AG09309 (cell line): ENCODE data around the gene PHF12.
"Not testable (repeated sequence)": the region's sequence is repeated elsewhere in the genome, so short reads cannot be mapped to it uniquely, and the experiment has no call there.

Experiments
- DNase-seq: peaks from one replicate; pipeline ENCODE4 v3.0.0-alpha.2; 2010; ENCODE audit warnings: low read depth
- H3K4me3 ChIP-seq: 2 replicates; pipeline ENCODE4 v1.5.1; 2011; ENCODE audit warnings: mild to moderate bottlenecking, low read depth, low read length, moderate library complexity; ENCODE audit not compliant: control insufficient read depth
- TF ChIP-seq, protein P1 (sequence below): IDR thresholded peaks from 2 replicates; pipeline ENCODE4 v1.5.1; 2011; ENCODE audit warnings: mild to moderate bottlenecking, low read depth, low read length, inconsistent platforms; ENCODE audit not compliant: insufficient read depth, control insufficient read depth; ENCODE audit errors: missing control alignments

The PHF12 gene

DNA sequence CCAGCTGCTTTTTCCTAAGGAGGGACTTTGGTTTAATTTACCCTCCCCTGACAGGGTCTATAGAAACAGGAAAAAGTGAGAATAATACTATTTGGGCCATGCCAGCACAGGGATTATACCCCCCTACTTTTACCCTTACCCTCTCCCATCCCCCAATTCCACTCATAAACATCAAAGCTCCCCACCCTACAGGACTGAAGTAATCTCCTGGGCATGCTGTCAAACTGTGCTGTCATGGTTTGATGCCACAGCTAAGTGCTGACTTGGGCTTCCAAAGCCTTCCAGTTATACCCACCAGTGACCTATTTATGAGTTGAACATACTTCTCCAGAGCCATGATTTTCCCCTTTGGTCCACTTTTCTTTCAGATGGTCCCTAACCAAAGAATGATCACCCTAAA, 12.8 kb downstream of the PHF12 start:
- no peak for DNase-seq
- no peak overlapping the region for H3K4me3 ChIP-seq
- TF ChIP-seq, protein P1, sequence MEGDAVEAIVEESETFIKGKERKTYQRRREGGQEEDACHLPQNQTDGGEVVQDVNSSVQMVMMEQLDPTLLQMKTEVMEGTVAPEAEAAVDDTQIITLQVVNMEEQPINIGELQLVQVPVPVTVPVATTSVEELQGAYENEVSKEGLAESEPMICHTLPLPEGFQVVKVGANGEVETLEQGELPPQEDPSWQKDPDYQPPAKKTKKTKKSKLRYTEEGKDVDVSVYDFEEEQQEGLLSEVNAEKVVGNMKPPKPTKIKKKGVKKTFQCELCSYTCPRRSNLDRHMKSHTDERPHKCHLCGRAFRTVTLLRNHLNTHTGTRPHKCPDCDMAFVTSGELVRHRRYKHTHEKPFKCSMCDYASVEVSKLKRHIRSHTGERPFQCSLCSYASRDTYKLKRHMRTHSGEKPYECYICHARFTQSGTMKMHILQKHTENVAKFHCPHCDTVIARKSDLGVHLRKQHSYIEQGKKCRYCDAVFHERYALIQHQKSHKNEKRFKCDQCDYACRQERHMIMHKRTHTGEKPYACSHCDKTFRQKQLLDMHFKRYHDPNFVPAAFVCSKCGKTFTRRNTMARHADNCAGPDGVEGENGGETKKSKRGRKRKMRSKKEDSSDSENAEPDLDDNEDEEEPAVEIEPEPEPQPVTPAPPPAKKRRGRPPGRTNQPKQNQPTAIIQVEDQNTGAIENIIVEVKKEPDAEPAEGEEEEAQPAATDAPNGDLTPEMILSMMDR = no peak

DNA sequence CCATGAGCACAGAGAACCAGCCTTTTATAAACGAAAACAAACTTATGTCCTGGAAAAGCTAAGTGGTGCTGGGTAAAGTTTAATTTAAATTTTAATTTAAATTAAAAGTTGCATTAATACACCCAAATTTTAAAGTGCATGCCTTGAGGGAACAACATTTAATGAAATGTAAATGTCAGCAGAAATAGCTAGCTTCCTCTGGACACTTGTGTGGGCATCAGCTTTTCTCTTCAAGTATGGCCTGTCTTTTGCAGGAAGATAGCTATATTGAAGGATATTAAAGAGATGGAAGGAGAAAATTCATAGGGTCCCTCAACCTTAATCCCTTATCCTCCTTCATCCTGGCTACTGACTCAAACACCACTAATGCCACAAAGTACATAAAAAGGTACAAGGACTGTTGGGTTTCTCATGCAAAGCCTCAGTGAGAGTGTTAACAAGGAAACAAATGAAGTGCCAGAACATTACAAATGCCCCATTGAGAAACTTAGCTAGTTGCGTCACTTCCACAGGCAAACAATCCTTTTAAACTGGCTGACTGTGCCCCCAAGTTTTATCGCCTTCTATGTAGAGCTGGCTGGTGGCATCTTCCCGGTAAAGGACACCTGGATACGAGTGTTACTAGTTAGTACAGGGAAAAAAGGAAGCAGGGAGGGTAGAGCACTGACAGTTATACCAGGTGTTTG, 14.1 kb downstream of the PHF12 start:
- no peak for DNase-seq
- TF ChIP-seq, protein P1 = no peak

DNA sequence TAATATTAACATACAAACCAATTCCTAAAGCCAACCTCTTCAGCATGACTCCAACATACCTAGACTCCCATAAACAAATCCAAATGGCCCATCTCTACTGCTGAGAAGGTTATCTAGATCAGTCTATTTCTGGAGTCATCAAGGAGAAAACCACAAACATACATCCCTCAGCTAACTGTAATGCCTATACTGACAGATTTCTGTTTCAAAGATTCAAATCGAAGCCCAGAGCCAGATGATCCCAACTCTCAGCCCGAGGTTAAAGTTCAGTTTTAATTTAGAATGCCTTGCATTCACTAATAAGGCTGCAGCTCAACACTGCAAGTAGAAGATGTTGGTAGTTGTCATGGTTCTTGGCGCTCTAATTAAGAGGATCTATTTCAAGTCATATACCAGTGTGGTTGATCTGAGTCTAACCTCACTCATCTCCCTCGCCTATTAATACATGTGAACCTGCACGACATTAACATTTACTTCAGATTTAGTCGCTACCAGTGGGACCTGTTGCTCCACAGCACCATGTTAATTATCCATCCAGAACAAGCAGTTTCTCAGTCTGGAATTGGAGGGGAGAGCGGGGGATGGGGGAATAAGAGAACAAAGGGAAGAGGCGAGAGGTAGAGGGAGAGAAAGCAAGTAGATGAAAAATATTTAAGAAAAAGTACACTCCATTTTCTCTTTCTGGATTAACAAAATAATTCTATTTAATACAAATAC, 15.4 kb downstream of the PHF12 start:
- TF ChIP-seq, protein P1 = no peak
- H3K4me3 ChIP-seq = no peak overlapping the region
- no peak for DNase-seq

More for the DNA sequence above, 14.1 kb downstream of the PHF12 start:
- H3K4me3 ChIP-seq = no peak overlapping the region

DNA sequence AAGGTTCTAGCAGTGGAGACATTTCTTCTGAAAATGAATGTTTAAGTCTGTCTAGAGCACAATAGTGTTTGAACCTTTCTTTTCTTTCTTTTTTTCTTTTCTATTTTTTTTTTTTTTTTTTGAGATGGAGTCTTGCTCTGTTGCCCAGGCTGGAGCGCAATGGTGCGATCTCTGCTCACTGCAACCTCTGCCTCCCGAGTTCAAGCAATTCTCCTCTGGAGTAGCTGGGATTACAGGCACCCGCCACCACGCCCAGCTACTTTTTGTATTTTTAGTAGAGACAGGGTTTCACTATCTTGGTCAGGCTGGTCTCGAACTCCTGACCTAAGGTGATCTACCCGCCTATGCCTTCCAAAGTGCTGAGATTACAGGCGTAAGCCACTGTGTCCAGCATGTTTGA, 16.8 kb downstream of the PHF12 start:
- not testable (repeated sequence) for DNase-seq, H3K4me3 ChIP-seq

DNA sequence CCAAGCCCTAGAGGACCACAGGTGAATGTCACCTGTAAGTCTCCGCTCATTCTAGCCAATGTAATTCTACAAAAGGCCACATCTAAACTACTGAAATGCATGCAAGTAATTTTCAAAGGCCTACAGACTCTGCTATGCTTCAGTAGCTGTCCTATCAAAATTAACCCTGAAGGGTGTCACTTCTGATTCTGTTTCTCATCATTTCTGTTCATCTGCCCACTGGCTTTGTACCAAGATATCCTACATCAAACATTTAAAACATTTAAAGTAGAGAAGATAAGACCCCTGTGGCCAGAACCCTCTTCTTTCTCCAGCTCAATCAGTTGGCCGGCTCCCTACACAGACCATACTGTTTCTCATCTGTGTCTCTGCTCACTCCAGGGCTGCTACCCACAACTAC, 21.5 kb downstream of the PHF12 start:
- TF ChIP-seq, protein P1 = no peak

DNA sequence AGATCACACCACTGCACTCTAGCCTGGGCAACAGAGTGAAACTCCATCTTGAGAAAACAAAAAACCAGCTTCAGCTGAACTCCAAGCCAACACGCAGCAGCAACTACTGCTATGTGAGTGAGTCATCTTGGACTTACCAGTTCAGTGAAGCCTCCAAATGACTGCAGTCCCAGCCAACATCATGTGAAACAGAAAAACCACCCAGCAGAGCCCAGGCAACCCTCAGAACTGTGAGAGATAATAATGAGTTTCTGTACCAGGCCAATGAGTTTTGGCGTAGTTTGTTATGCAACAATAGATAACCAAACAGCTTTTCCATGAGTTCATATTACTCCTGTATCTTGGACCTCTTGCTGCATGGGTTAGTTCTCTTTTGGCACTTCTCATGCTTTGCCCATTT, 23.3 kb downstream of the PHF12 start:
- no peak overlapping the region for H3K4me3 ChIP-seq
- TF ChIP-seq, protein P1 = no peak
- no peak for DNase-seq

More for the DNA sequence above, 21.5 kb downstream of the PHF12 start:
- H3K4me3 ChIP-seq = no peak overlapping the region
- no peak for DNase-seq

DNA sequence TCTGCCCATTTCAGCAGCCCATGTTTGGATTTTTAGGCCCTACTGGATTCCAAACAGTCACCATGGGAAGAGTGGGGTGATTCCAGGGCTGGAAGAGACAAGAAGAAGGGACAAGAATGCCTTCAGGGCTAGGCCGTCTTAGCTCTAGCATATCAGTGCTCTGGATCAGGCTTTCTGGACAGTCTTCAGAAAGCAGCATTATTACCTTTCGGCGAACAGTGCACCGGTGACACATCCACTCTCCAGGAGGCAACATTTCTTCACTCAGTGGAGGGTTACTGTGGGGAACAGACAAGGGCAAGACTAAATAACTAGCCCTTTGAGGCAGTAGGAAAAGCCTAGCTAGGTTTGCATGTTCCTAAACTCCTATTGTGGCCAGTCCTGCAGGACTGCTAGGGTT, 24.5 kb downstream of the PHF12 start:
- no peak for DNase-seq
- no peak overlapping the region for H3K4me3 ChIP-seq
- TF ChIP-seq, protein P1 = no peak
